HepG2 (cell line): ENCODE measurements around the gene NAB2. TPM values are rescaled to one million over a fixed set of nuclear protein-coding genes. Genes with fewer than 3 reads are reported as not detected.
A peak's percentile ranks its signal among the peaks of the same experiment; 100 is the strongest.

Source experiments
- ARNT ChIP-seq: fragments of 450-650 bp; IDR thresholded peaks from 2 replicates; pipeline ENCODE4 v1.6.1; 2017
- ATF7 ChIP-seq, 2 experiments: fragments of 450-650 bp in 1 of 2; sonication (generic) in 1 of 2; formaldehyde crosslinking in 1 of 2; IDR thresholded peaks; 2 replicates each; pipeline versions ENCODE4 v1.4.0 to v1.6.1; 2016 to 2020; ENCODE audit warnings: antibody characterized with exemption in 1 of 2, mild to moderate bottlenecking in 1 of 2, missing genetic modification reagents in 1 of 2
- BRD4 ChIP-seq: sonication (generic); formaldehyde crosslinking; IDR thresholded peaks from 2 replicates; pipeline ENCODE4 v1.4.0; 2020; ENCODE audit warnings: missing genetic modification reagents
- FOXA3 ChIP-seq: IDR thresholded peaks from 2 replicates; pipeline ENCODE4 v1.6.1; 2016; ENCODE audit warnings: missing genetic modification reagents, missing compliant biosample characterization
- GTF3A ChIP-seq: sonication (generic); formaldehyde crosslinking; conservative IDR thresholded peaks from 2 replicates; pipeline ENCODE4 v1.4.0; 2020; ENCODE audit warnings: mild to moderate bottlenecking, missing genetic modification reagents
- NCOA5 ChIP-seq: sonication (generic); formaldehyde crosslinking; IDR thresholded peaks from 2 replicates; pipeline ENCODE4 v1.4.0; 2020; ENCODE audit warnings: missing genetic modification reagents
- POGZ ChIP-seq: sonication (generic); formaldehyde crosslinking; IDR thresholded peaks from 2 replicates; pipeline ENCODE4 v1.4.0; 2020; ENCODE audit warnings: mild to moderate bottlenecking, missing genetic modification reagents
- PTBP1 ChIP-seq: fragments of 200-400 bp; formaldehyde crosslinking; IDR thresholded peaks from 2 replicates; pipeline ENCODE4 v1.6.1; 2018; ENCODE audit warnings: low read length, low read depth; ENCODE audit not compliant: poor library complexity, severe bottlenecking
- RAD21 ChIP-seq: fragments of 450-650 bp; formaldehyde crosslinking; IDR thresholded peaks from 2 replicates; pipeline ENCODE4 v1.5.0; 2020; ENCODE audit warnings: mild to moderate bottlenecking
- SATB2 ChIP-seq: sonication (generic); formaldehyde crosslinking; IDR thresholded peaks from 2 replicates; pipeline ENCODE4 v1.5.0; 2020; ENCODE audit warnings: missing genetic modification reagents
- TCF12 ChIP-seq, 2 experiments: fragments of 450-650 bp in 1 of 2; sonication (generic) in 1 of 2; formaldehyde crosslinking in 1 of 2; IDR thresholded peaks; 2 replicates each; pipeline versions ENCODE4 v1.6.1 to v1.8.0; 2017 to 2022; ENCODE audit warnings: antibody characterized with exemption in 1 of 2, mild to moderate bottlenecking in 1 of 2, missing genetic modification reagents in 1 of 2, moderate library complexity in 1 of 2
- TMF1 ChIP-seq: sonication (generic); formaldehyde crosslinking; IDR thresholded peaks from 2 replicates; pipeline ENCODE4 v1.8.1; 2022; ENCODE audit warnings: low read depth, missing genetic modification reagents
- ZBTB7A ChIP-seq: sonication (generic); formaldehyde crosslinking; IDR thresholded peaks from 2 replicates; pipeline ENCODE4 v1.8.0; 2022; ENCODE audit warnings: mild to moderate bottlenecking, missing genetic modification reagents
- ZNF138 ChIP-seq: sonication (generic); formaldehyde crosslinking; IDR thresholded peaks from 2 replicates; pipeline ENCODE4 v1.5.0; 2020; ENCODE audit warnings: mild to moderate bottlenecking, low read depth, missing genetic modification reagents
- ZNF33A ChIP-seq: sonication (generic); formaldehyde crosslinking; IDR thresholded peaks from 2 replicates; pipeline ENCODE4 v1.5.1; 2020; ENCODE audit warnings: missing genetic modification reagents, mild to moderate bottlenecking, moderate library complexity, borderline replicate concordance
- ZNF451 ChIP-seq: sonication (generic); formaldehyde crosslinking; IDR thresholded peaks from 2 replicates; pipeline ENCODE4 v1.5.0; 2020; ENCODE audit warnings: mild to moderate bottlenecking, missing genetic modification reagents
- ZNF713 ChIP-seq: sonication (generic); formaldehyde crosslinking; IDR thresholded peaks from 2 replicates; pipeline ENCODE4 v1.4.0; 2020; ENCODE audit warnings: mild to moderate bottlenecking, missing genetic modification reagents
- polyA plus RNA-seq, 8 experiments: library from polyadenylated mRNA; depleted of rRNA in 3 of 8; stranded (reverse) in 7 of 8; unstranded in 1 of 8; fragments of >200 nt; fragmentation: Illumina TruSeq in 4 of 8; extraction: Trizol in 4 of 8; gene quantifications; 2 replicates each; pipeline versions ENCODE4 v1.2.1 to v1.2.3, GENCODE V29; 2011 to 2016; ENCODE audit warnings: low read depth in 4 of 8, missing spikeins in 1 of 8, mixed read lengths in 1 of 8; ENCODE audit not compliant: insufficient read depth in 1 of 8
- total RNA-seq, 5 experiments: library from RNA; depleted of rRNA; stranded (reverse); fragments of >200 nt; fragmentation: Illumina TruSeq; extraction: Trizol; gene quantifications; 2 replicates each; pipeline ENCODE4 v1.2.3, GENCODE V29; 2016; ENCODE audit warnings: low read depth in 1 of 5
- TF ChIP-seq, protein P1 (sequence below): IDR thresholded peaks from 2 replicates; pipeline ENCODE4 v1.6.1; 2016; ENCODE audit warnings: missing biosample characterization, missing genetic modification reagents, low read depth
- TF ChIP-seq, protein P2 (sequence below): sonication (generic); formaldehyde crosslinking; IDR thresholded peaks from 2 replicates; pipeline ENCODE4 v1.5.1; 2020; ENCODE audit warnings: mild to moderate bottlenecking, missing genetic modification reagents, borderline replicate concordance
- TF ChIP-seq, protein P3 (sequence below): sonication (generic); formaldehyde crosslinking; IDR thresholded peaks from 2 replicates; pipeline ENCODE4 v1.8.0; 2022; ENCODE audit warnings: mild to moderate bottlenecking, missing genetic modification reagents, moderate library complexity
- TF ChIP-seq, protein P4 (sequence below): sonication (generic); formaldehyde crosslinking; IDR thresholded peaks from 2 replicates; pipeline ENCODE4 v1.4.0; 2020; ENCODE audit warnings: missing genetic modification reagents, borderline replicate concordance

NAB2 gene
- total and polyA plus RNA-seq, 2 of the 13 experiments (the other 11 are each of a cell fraction or from before 2014, with no cell fraction given): 11.7 to 12.9 TPM

DNA sequence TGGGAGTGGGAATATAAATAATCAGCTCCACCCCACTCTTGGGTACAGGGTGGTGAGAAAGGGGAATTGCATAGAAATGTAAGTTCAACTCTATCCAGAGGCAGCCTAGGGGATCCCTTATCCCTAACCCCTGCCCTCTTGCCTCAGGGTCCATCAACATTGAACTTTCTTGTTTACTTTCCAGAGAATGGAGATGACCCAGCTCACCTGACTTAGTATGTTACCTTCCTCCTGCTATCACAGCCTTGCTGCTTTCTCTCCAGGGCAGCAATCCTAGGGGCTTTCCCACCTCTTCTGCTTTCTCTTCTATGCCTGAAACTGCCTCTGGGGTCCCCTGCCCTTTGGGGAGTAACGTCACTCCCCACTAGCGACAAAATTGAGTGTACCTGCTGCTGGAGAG, 42.0 kb downstream of the NAB2 start (continued):
- TF ChIP-seq TCF12 (IDR thresholded peaks at IDR 0.05) (no peak), TCF12 (CRISPR knock-in tag; IDR thresholded peaks at IDR 0.05) (no peak), NCOA5 (CRISPR knock-in tag) (no peak), TMF1 (CRISPR knock-in tag) (no peak), ZBTB7A (no peak), ZNF33A (CRISPR knock-in tag) (no peak), POGZ (CRISPR knock-in tag) (no peak), ZNF138 (CRISPR knock-in tag) (no peak), ATF7 (IDR thresholded peaks at IDR 0.05) (no peak), ATF7 (CRISPR knock-in tag; IDR thresholded peaks at IDR 0.05) (no peak), SATB2 (CRISPR knock-in tag) (no peak), PTBP1 (no peak), ARNT (no peak), RAD21 (CRISPR knock-in tag) (no peak), GTF3A (CRISPR knock-in tag) (no peak), ZNF451 (no peak), FOXA3 (CRISPR knock-in tag) (peak; percentile 97), BRD4 (CRISPR knock-in tag) (0 out of 2 replicates have a peak, but pooled peaks have one; percentile 38), ZNF713 (CRISPR knock-in tag) (no peak)
- TF ChIP-seq, protein P1, sequence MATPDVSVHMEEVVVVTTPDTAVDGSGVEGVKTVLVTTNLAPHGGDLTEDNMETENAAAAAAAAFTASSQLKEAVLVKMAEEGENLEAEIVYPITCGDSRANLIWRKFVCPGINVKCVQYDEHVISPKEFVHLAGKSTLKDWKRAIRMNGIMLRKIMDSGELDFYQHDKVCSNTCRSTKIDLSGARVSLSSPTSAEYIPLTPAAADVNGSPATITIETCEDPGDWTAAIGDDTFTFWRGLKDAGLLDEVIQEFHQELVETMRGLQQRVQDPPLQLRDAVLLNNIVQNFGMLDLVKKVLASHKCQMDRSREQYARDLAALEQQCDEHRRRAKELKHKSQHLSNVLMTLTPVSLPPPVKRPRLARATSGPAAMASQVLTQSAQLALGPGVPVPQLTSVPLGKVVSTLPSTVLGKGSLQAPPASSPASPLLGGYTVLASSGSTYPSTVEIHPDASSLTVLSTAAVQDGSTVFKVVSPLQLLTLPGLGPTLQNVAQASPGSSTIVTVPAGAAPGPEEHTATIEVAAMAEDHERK (CRISPR knock-in tag): no peak
- TF ChIP-seq, protein P2, sequence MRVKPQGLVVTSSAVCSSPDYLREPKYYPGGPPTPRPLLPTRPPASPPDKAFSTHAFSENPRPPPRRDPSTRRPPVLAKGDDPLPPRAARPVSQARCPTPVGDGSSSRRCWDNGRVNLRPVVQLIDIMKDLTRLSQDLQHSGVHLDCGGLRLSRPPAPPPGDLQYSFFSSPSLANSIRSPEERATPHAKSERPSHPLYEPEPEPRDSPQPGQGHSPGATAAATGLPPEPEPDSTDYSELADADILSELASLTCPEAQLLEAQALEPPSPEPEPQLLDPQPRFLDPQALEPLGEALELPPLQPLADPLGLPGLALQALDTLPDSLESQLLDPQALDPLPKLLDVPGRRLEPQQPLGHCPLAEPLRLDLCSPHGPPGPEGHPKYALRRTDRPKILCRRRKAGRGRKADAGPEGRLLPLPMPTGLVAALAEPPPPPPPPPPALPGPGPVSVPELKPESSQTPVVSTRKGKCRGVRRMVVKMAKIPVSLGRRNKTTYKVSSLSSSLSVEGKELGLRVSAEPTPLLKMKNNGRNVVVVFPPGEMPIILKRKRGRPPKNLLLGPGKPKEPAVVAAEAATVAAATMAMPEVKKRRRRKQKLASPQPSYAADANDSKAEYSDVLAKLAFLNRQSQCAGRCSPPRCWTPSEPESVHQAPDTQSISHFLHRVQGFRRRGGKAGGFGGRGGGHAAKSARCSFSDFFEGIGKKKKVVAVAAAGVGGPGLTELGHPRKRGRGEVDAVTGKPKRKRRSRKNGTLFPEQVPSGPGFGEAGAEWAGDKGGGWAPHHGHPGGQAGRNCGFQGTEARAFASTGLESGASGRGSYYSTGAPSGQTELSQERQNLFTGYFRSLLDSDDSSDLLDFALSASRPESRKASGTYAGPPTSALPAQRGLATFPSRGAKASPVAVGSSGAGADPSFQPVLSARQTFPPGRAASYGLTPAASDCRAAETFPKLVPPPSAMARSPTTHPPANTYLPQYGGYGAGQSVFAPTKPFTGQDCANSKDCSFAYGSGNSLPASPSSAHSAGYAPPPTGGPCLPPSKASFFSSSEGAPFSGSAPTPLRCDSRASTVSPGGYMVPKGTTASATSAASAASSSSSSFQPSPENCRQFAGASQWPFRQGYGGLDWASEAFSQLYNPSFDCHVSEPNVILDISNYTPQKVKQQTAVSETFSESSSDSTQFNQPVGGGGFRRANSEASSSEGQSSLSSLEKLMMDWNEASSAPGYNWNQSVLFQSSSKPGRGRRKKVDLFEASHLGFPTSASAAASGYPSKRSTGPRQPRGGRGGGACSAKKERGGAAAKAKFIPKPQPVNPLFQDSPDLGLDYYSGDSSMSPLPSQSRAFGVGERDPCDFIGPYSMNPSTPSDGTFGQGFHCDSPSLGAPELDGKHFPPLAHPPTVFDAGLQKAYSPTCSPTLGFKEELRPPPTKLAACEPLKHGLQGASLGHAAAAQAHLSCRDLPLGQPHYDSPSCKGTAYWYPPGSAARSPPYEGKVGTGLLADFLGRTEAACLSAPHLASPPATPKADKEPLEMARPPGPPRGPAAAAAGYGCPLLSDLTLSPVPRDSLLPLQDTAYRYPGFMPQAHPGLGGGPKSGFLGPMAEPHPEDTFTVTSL (CRISPR knock-in tag): peak; percentile 36; the same call in 1 of the 2 replicates
- TF ChIP-seq, protein P3, sequence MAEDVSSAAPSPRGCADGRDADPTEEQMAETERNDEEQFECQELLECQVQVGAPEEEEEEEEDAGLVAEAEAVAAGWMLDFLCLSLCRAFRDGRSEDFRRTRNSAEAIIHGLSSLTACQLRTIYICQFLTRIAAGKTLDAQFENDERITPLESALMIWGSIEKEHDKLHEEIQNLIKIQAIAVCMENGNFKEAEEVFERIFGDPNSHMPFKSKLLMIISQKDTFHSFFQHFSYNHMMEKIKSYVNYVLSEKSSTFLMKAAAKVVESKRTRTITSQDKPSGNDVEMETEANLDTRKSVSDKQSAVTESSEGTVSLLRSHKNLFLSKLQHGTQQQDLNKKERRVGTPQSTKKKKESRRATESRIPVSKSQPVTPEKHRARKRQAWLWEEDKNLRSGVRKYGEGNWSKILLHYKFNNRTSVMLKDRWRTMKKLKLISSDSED (CRISPR knock-in tag): no peak
- TF ChIP-seq, protein P4, sequence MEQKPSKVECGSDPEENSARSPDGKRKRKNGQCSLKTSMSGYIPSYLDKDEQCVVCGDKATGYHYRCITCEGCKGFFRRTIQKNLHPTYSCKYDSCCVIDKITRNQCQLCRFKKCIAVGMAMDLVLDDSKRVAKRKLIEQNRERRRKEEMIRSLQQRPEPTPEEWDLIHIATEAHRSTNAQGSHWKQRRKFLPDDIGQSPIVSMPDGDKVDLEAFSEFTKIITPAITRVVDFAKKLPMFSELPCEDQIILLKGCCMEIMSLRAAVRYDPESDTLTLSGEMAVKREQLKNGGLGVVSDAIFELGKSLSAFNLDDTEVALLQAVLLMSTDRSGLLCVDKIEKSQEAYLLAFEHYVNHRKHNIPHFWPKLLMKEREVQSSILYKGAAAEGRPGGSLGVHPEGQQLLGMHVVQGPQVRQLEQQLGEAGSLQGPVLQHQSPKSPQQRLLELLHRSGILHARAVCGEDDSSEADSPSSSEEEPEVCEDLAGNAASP: peak; percentile 76; the same call in 1 of the 2 replicates
